ENCODE measurements around the gene PHACTR1. TPM values are rescaled to one million over a fixed set of nuclear protein-coding genes. Genes with fewer than 3 reads are reported as not detected.

The PHACTR1 gene
- total RNA-seq, 1 experiment from 2014 or later, result 15.5 TPM

DNA sequence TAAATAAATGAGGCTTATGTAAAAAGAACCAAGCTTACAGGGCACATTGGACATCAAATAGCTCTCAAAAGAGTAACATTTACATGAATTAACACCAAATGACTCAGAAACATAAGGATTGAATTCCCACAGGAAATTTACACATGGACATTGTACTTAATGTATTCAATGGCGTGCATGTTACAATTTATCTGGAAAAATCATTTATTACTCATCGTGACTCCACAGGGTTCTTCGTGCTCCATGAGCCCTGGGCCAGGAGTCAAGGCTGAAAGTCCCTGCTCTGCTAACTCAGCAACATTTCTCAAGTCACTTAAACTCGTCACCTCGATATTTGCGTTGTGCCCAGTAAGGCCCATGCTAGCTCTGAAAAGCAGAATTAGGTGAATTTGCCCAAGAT, 158.5 kb downstream of the PHACTR1 start (continued):
- TF ChIP-seq, protein P1, sequence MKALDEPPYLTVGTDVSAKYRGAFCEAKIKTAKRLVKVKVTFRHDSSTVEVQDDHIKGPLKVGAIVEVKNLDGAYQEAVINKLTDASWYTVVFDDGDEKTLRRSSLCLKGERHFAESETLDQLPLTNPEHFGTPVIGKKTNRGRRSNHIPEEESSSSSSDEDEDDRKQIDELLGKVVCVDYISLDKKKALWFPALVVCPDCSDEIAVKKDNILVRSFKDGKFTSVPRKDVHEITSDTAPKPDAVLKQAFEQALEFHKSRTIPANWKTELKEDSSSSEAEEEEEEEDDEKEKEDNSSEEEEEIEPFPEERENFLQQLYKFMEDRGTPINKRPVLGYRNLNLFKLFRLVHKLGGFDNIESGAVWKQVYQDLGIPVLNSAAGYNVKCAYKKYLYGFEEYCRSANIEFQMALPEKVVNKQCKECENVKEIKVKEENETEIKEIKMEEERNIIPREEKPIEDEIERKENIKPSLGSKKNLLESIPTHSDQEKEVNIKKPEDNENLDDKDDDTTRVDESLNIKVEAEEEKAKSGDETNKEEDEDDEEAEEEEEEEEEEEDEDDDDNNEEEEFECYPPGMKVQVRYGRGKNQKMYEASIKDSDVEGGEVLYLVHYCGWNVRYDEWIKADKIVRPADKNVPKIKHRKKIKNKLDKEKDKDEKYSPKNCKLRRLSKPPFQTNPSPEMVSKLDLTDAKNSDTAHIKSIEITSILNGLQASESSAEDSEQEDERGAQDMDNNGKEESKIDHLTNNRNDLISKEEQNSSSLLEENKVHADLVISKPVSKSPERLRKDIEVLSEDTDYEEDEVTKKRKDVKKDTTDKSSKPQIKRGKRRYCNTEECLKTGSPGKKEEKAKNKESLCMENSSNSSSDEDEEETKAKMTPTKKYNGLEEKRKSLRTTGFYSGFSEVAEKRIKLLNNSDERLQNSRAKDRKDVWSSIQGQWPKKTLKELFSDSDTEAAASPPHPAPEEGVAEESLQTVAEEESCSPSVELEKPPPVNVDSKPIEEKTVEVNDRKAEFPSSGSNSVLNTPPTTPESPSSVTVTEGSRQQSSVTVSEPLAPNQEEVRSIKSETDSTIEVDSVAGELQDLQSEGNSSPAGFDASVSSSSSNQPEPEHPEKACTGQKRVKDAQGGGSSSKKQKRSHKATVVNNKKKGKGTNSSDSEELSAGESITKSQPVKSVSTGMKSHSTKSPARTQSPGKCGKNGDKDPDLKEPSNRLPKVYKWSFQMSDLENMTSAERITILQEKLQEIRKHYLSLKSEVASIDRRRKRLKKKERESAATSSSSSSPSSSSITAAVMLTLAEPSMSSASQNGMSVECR (CRISPR knock-in tag; IDR thresholded peaks at IDR 0.05; ENCODE audit: borderline replicate concordance), result no peak
- TF ChIP-seq, protein P2, sequence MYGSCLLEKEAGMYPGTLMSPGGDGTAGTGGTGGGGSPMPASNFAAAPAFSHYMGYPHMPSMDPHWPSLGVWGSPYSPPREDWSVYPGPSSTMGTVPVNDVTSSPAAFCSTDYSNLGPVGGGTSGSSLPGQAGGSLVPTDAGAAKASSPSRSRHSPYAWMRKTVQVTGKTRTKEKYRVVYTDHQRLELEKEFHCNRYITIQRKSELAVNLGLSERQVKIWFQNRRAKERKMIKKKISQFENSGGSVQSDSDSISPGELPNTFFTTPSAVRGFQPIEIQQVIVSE (CRISPR knock-in tag; IDR thresholded peaks at IDR 0.05; ENCODE audit: borderline replicate concordance), result no peak

DNA sequence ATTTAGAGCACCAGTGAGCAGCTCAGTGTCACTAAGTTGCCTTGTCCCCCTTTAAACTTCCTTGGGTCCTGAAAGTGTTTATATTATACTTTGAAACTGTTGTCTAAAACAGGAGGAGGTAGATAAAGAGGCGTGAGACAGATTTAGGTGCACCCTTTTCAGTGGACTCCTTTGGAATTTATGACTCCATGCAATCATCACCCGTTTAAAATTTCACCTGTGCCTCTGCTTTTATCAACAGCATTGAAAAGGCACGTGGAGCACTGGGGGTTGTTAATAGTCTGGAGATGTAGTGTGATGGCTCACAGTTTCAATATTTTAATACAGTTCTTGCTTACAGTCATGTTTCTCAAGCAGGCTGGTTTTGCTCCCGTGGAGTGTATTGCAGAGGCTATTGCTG, 162.2 kb downstream of the PHACTR1 start:
- Mint-ChIP-seq H3K4me1 (peaks cover 12% of the 10 kb centered on the region), H3K27ac (no peak overlapping the region), H3K9me3 (no peaks in the 10 kb centered on the region), H3K36me3 (no peaks in the 10 kb centered on the region), H3K27me3 (ENCODE audit: low read depth) (no peaks in the 10 kb centered on the region), H3K4me3 (no peak overlapping the region)
- ChIA-PET CTCF (interaction anchor here (0.6 kb wide), 1 partner anchor 8 kb away, joined by 3 read pairs; no protein-coding TSS in a partner anchor), POLR2A (interaction anchor here (0.6 kb wide), 1 partner anchor 276 kb away, joined by 3 read pairs; no protein-coding TSS in a partner anchor)
- DNase-seq (ENCODE audit: low spot score), result no peak
- no peak for ATAC-seq
- no peak for TF ChIP-seq IRF2 (CRISPR knock-in tag; IDR thresholded peaks at IDR 0.05; ENCODE audit: borderline replicate concordance, low read depth)
- no peak for TF ChIP-seq ZNF317 (CRISPR knock-in tag; IDR thresholded peaks at IDR 0.05; ENCODE audit: borderline replicate concordance, low read depth)
- TF ChIP-seq, protein P2 (CRISPR knock-in tag; IDR thresholded peaks at IDR 0.05; ENCODE audit: borderline replicate concordance), result no peak
- TF ChIP-seq, protein P3, sequence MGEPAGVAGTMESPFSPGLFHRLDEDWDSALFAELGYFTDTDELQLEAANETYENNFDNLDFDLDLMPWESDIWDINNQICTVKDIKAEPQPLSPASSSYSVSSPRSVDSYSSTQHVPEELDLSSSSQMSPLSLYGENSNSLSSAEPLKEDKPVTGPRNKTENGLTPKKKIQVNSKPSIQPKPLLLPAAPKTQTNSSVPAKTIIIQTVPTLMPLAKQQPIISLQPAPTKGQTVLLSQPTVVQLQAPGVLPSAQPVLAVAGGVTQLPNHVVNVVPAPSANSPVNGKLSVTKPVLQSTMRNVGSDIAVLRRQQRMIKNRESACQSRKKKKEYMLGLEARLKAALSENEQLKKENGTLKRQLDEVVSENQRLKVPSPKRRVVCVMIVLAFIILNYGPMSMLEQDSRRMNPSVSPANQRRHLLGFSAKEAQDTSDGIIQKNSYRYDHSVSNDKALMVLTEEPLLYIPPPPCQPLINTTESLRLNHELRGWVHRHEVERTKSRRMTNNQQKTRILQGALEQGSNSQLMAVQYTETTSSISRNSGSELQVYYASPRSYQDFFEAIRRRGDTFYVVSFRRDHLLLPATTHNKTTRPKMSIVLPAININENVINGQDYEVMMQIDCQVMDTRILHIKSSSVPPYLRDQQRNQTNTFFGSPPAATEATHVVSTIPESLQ (CRISPR knock-in tag; IDR thresholded peaks at IDR 0.05), result no peak
- no peak for TF ChIP-seq ZNF121 (CRISPR knock-in tag; IDR thresholded peaks at IDR 0.05)
- TF ChIP-seq, protein P4, sequence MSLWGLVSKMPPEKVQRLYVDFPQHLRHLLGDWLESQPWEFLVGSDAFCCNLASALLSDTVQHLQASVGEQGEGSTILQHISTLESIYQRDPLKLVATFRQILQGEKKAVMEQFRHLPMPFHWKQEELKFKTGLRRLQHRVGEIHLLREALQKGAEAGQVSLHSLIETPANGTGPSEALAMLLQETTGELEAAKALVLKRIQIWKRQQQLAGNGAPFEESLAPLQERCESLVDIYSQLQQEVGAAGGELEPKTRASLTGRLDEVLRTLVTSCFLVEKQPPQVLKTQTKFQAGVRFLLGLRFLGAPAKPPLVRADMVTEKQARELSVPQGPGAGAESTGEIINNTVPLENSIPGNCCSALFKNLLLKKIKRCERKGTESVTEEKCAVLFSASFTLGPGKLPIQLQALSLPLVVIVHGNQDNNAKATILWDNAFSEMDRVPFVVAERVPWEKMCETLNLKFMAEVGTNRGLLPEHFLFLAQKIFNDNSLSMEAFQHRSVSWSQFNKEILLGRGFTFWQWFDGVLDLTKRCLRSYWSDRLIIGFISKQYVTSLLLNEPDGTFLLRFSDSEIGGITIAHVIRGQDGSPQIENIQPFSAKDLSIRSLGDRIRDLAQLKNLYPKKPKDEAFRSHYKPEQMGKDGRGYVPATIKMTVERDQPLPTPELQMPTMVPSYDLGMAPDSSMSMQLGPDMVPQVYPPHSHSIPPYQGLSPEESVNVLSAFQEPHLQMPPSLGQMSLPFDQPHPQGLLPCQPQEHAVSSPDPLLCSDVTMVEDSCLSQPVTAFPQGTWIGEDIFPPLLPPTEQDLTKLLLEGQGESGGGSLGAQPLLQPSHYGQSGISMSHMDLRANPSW (CRISPR knock-in tag; conservative IDR thresholded peaks at IDR 0.05; ENCODE audit: low read depth), result no peak
- no peak for TF ChIP-seq CREM (CRISPR knock-in tag; IDR thresholded peaks at IDR 0.05)
- TF ChIP-seq, protein P5, sequence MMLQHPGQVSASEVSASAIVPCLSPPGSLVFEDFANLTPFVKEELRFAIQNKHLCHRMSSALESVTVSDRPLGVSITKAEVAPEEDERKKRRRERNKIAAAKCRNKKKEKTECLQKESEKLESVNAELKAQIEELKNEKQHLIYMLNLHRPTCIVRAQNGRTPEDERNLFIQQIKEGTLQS (CRISPR knock-in tag; conservative IDR thresholded peaks at IDR 0.05), result no peak
- TF ChIP-seq HMGA2 (CRISPR knock-in tag; IDR thresholded peaks at IDR 0.05), result no peak
- TF ChIP-seq EMX1 (CRISPR knock-in tag; IDR thresholded peaks at IDR 0.05), result no peak
- TF ChIP-seq, protein P6, sequence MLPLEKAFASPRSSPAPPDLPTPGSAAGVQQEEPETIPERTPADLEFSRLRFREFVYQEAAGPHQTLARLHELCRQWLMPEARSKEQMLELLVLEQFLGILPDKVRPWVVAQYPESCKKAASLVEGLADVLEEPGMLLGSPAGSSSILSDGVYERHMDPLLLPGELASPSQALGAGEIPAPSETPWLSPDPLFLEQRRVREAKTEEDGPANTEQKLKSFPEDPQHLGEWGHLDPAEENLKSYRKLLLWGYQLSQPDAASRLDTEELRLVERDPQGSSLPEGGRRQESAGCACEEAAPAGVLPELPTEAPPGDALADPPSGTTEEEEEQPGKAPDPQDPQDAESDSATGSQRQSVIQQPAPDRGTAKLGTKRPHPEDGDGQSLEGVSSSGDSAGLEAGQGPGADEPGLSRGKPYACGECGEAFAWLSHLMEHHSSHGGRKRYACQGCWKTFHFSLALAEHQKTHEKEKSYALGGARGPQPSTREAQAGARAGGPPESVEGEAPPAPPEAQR (CRISPR knock-in tag; IDR thresholded peaks at IDR 0.05), result no peak
- no peak for TF ChIP-seq ZNF219 (CRISPR knock-in tag; IDR thresholded peaks at IDR 0.05; ENCODE audit: borderline replicate concordance)
- TF ChIP-seq, protein P7, sequence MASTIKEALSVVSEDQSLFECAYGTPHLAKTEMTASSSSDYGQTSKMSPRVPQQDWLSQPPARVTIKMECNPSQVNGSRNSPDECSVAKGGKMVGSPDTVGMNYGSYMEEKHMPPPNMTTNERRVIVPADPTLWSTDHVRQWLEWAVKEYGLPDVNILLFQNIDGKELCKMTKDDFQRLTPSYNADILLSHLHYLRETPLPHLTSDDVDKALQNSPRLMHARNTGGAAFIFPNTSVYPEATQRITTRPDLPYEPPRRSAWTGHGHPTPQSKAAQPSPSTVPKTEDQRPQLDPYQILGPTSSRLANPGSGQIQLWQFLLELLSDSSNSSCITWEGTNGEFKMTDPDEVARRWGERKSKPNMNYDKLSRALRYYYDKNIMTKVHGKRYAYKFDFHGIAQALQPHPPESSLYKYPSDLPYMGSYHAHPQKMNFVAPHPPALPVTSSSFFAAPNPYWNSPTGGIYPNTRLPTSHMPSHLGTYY (CRISPR knock-in tag; IDR thresholded peaks at IDR 0.05), result no peak
- no peak for TF ChIP-seq FOXK1 (CRISPR knock-in tag; IDR thresholded peaks at IDR 0.05)
- TF ChIP-seq CREB1 (CRISPR knock-in tag; IDR thresholded peaks at IDR 0.05), result no peak
- TF ChIP-seq ZNF671 (CRISPR knock-in tag; IDR thresholded peaks at IDR 0.05), result no peak
- TF ChIP-seq NFYB (CRISPR knock-in tag; conservative IDR thresholded peaks at IDR 0.05; ENCODE audit: low read depth), result no peak
- no peak for TF ChIP-seq TEAD4 (CRISPR knock-in tag; IDR thresholded peaks at IDR 0.05)
- TF ChIP-seq RELA (CRISPR knock-in tag; IDR thresholded peaks at IDR 0.05; ENCODE audit: borderline replicate concordance), result no peak
- no peak for TF ChIP-seq FOXP1 (CRISPR knock-in tag; IDR thresholded peaks at IDR 0.05; ENCODE audit: borderline replicate concordance)

Data from WTC11 (cell line).